ENCODE results near the gene SLC38A10. TPM values are rescaled to one million over a fixed set of nuclear protein-coding genes. Genes with fewer than 3 reads are reported as not detected.

SLC38A10 gene
- total RNA-seq, 1 experiment from 2014 or later: 109 TPM

DNA sequence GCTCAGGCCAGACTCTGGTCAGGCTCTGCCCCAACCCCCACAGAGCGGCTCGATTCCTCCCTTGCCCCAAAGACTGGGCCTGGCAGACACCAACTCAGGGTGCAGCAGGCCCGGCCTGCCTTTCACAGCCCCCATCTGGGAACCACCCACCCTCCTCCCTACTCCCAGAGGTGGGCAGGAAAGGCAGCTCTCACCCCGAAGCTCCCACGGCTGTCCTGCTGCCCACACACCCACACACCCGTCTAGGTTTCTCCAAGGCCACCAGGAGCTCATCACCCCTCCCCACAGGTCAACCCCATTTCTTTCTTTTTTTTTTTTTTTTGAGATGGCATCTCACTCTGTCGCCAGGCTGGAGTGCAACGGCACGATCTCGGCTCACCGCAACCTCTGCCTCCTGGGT lies 76.1 kb downstream of the SLC38A10 start:
- Histone ChIP-seq H3K4me2 (ENCODE audit: low read length) (no peak overlapping the region), H3K79me2 (ENCODE audit: insufficient read depth, low read length) (peaks cover 15% of the 10 kb centered on the region; the same call in 1 of the 2 replicates), H4K20me1 (ENCODE audit: insufficient read depth) (no peaks in the 10 kb centered on the region), H3K9ac (ENCODE audit: low read length) (no peak overlapping the region), H3K9me2 (ENCODE audit: insufficient read depth) (no peaks in the 10 kb centered on the region), H3K4me3 (replicated peaks in 1 of 2; ENCODE audit: low read depth in 1 of 2, low read length in 2 of 2) (no peak overlapping the region), H2AFZ (ENCODE audit: low read depth, low read length, poor library complexity, severe bottlenecking) (no peak overlapping the region), H3K9me3 (ENCODE audit: control insufficient read depth in 1 of 2, insufficient read depth in 1 of 2, low read depth in 1 of 2, low read length in 2 of 2) (no peaks in the 10 kb centered on the region), H3K4me1 (ENCODE audit: control insufficient read depth in 1 of 2, insufficient read depth in 2 of 2, low read length in 2 of 2) (peaks cover 20 to 29% of the 10 kb centered on the region in 2 experiments), H3K36me3 (ENCODE audit: control insufficient read depth in 1 of 2, insufficient read depth in 2 of 2, low read length in 2 of 2) (peaks cover 0 to 10% of the 10 kb centered on the region in 2 experiments; a peak in 2 of 4 replicates), H3K27ac (ENCODE audit: low read depth, low read length) (no peak overlapping the region), H3K27me3 (ENCODE audit: insufficient read depth, low read length) (no peaks in the 10 kb centered on the region)
- CTCF ChIA-PET: no interaction called here
- DNase-seq (ENCODE audit: low read depth, low spot score) (no peak), ATAC-seq (no peak)
- no TSS peak for BruUV-seq (replicated peaks)
- POLR2A ChIA-PET: no interaction called here
- intact Hi-C loops (cut with micrococcal nuclease): no loop called here
- RAD21 ChIA-PET (ENCODE audit: low non-redundant PET in 1 of 2, low total read pairs in 2 of 2, uncharacterized antibody in 2 of 2, unreplicated experiment in 2 of 2): no interaction called here
- no peak for TF ChIP-seq EZH2 (IDR thresholded peaks at IDR 0.05)
- no peak for TF ChIP-seq POLR2AphosphoS5 (IDR thresholded peaks at IDR 0.05; ENCODE audit: low read depth, low read length)
- no peak for TF ChIP-seq ZFX (IDR thresholded peaks at IDR 0.05)
- no peak for TF ChIP-seq EZH2phosphoT487 (IDR thresholded peaks at IDR 0.05; ENCODE audit: borderline replicate concordance)
- TF ChIP-seq CEBPB (IDR thresholded peaks at IDR 0.05; ENCODE audit: low read depth): no peak
- no peak for TF ChIP-seq JUND (IDR thresholded peaks at IDR 0.05)
- TF ChIP-seq FOSL1 (IDR thresholded peaks at IDR 0.05; ENCODE audit: low read depth): no peak
- no peak for TF ChIP-seq ZNF274 (IDR thresholded peaks at IDR 0.05; ENCODE audit: low read depth, low read length)
- TF ChIP-seq CBX3 (IDR thresholded peaks at IDR 0.05; ENCODE audit: low read depth): no peak
- no peak for TF ChIP-seq SRF (IDR thresholded peaks at IDR 0.05; ENCODE audit: low read depth)
- no peak for TF ChIP-seq SP1 (IDR thresholded peaks at IDR 0.05; ENCODE audit: low read depth)
- TF ChIP-seq ELF1 (IDR thresholded peaks at IDR 0.05; ENCODE audit: borderline replicate concordance, low read depth): no peak
- TF ChIP-seq, protein P1, sequence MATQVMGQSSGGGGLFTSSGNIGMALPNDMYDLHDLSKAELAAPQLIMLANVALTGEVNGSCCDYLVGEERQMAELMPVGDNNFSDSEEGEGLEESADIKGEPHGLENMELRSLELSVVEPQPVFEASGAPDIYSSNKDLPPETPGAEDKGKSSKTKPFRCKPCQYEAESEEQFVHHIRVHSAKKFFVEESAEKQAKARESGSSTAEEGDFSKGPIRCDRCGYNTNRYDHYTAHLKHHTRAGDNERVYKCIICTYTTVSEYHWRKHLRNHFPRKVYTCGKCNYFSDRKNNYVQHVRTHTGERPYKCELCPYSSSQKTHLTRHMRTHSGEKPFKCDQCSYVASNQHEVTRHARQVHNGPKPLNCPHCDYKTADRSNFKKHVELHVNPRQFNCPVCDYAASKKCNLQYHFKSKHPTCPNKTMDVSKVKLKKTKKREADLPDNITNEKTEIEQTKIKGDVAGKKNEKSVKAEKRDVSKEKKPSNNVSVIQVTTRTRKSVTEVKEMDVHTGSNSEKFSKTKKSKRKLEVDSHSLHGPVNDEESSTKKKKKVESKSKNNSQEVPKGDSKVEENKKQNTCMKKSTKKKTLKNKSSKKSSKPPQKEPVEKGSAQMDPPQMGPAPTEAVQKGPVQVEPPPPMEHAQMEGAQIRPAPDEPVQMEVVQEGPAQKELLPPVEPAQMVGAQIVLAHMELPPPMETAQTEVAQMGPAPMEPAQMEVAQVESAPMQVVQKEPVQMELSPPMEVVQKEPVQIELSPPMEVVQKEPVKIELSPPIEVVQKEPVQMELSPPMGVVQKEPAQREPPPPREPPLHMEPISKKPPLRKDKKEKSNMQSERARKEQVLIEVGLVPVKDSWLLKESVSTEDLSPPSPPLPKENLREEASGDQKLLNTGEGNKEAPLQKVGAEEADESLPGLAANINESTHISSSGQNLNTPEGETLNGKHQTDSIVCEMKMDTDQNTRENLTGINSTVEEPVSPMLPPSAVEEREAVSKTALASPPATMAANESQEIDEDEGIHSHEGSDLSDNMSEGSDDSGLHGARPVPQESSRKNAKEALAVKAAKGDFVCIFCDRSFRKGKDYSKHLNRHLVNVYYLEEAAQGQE (IDR thresholded peaks at IDR 0.05; ENCODE audit: low read depth): no peak
